Activated CD4-positive, alpha-beta T cell treated with anti-CD3 and anti-CD28 coated beads for 36 hours (primary cell): ENCODE data around the gene TRIM2. TPM values are rescaled to one million over a fixed set of nuclear protein-coding genes. Genes with fewer than 3 reads are reported as not detected.

Experiments
- ATAC-seq: fragments of 200-7000 bp; cut with Tn5 transposase; one replicate; pipeline ENCODE4 v1.10.0; 2021; ENCODE audit warnings: mild to moderate bottlenecking, moderate library complexity
- CTCF ChIA-PET: fragments of 350-600 bp; sonication (Branson Sonifier 250); formaldehyde crosslinking; loops from one replicate; lab custom pipeline; 2021; ENCODE audit warnings: antibody characterized with exemption; lab: Charles Lee
- POLR2A ChIA-PET: fragments of 350-600 bp; sonication (Branson Sonifier 250); formaldehyde crosslinking; loops from one replicate; lab custom pipeline; 2021; ENCODE audit warnings: antibody characterized with exemption, inconsistent platforms; lab: Charles Lee
- DNase-seq: peaks from one replicate; pipeline ENCODE4 v3.0.0-alpha.2; 2020
- H3K27ac Mint-ChIP-seq: one replicate; pipeline ENCODE4 v1.8.0; 2021; ENCODE audit warnings: mixed read lengths
- H3K27me3 Mint-ChIP-seq: one replicate; pipeline ENCODE4 v1.8.0; 2021; ENCODE audit warnings: mixed read lengths
- H3K36me3 Mint-ChIP-seq: one replicate; pipeline ENCODE4 v1.8.0; 2021; ENCODE audit warnings: low read depth, mixed read lengths
- H3K4me1 Mint-ChIP-seq: one replicate; pipeline ENCODE4 v1.8.0; 2021; ENCODE audit warnings: mixed read lengths
- H3K4me3 Mint-ChIP-seq: one replicate; pipeline ENCODE4 v1.8.0; 2021; ENCODE audit warnings: mild to moderate bottlenecking, moderate library complexity, mixed read lengths
- H3K9me3 Mint-ChIP-seq: one replicate; pipeline ENCODE4 v1.8.0; 2021; ENCODE audit warnings: low read depth, mixed read lengths
- intact Hi-C, 2 experiments: fragments of 100-400 bp; cut with DNase I in 1 of 2; cut with micrococcal nuclease in 1 of 2; formaldehyde crosslinking; loops; one replicate each; pipeline versions ENCODE4 v1.14.2 to v1.15.1; 2022 to 2024; cut with DNase I, micrococcal nuclease
- total RNA-seq, 2 experiments: library from RNA; stranded (reverse); gene quantifications; one replicate each; pipeline ENCODE4 v1.2.3, GENCODE V29; 2021

TRIM2 gene
- total RNA-seq, 2 experiments from 2014 or later, result 1.0 to 1.6 TPM

- H3K27me3 Mint-ChIP-seq, result no peaks in the 10 kb centered on the region
- POLR2A ChIA-PET, result interaction anchor here (0.6 kb wide), 1 partner anchor 16 kb away, joined by 3 read pairs; no protein-coding TSS in a partner anchor
Measured at GRCh38 chr4:153238135-153238919, 34.1 kb downstream of the TRIM2 start.

GRCh38 chr4:153239409-153239808 lies 35.2 kb downstream of the TRIM2 start:
- H3K4me1 Mint-ChIP-seq, result peaks cover 8% of the 10 kb centered on the region

More at GRCh38 chr4:153238135-153238919, 34.1 kb downstream of the TRIM2 start:
- CTCF ChIA-PET, result interaction anchor here (0.6 to 1.2 kb wide), 2 partner anchors 9 to 11 kb away, joined by 3 to 4 read pairs; no protein-coding TSS in a partner anchor
- no peaks in the 10 kb centered on the region for H3K36me3 Mint-ChIP-seq
- intact Hi-C loops, result no loop called here
- DNase-seq (no peak), ATAC-seq (no peak)
- no peaks in the 10 kb centered on the region for H3K9me3 Mint-ChIP-seq
- peaks cover 19% of the 10 kb centered on the region for H3K4me1 Mint-ChIP-seq
- H3K27ac Mint-ChIP-seq, result no peak overlapping the region
- H3K4me3 Mint-ChIP-seq, result no peak overlapping the region

DNA sequence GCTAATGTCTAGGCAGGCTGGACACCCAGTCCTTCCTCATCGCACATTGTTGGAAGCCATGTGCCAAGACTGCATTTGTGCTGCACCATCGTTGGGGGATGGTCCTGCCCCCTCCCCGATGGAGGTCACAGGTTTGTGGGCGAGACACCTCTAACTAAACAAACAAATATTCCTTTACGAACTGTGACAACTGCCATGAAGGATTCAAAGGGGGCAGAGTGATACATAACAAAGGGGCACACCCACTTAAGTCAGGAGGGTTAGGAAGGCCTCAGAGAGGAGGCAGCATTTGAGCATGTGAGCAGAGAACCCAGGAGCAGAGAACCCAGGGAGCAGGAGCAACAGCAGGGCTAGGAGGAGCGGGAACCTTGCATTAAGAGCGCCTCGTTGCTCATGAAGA lies 37.1 kb downstream of the TRIM2 start:
- H3K4me3 Mint-ChIP-seq, result no peak overlapping the region
- CTCF ChIA-PET, result no interaction called here
- POLR2A ChIA-PET, result no interaction called here
- no peaks in the 10 kb centered on the region for H3K9me3 Mint-ChIP-seq
- intact Hi-C loops, result no loop called here
- no peak for DNase-seq
- peaks cover 2% of the 10 kb centered on the region for H3K4me1 Mint-ChIP-seq
- ATAC-seq, result no peak
- H3K36me3 Mint-ChIP-seq, result no peaks in the 10 kb centered on the region
- no peaks in the 10 kb centered on the region for H3K27me3 Mint-ChIP-seq
- H3K27ac Mint-ChIP-seq, result no peak overlapping the region

More at GRCh38 chr4:153239409-153239808, 35.2 kb downstream of the TRIM2 start:
- Mint-ChIP-seq H3K27ac (no peak overlapping the region), H3K4me3 (no peak overlapping the region), H3K36me3 (no peaks in the 10 kb centered on the region), H3K27me3 (no peaks in the 10 kb centered on the region), H3K9me3 (no peaks in the 10 kb centered on the region)
- intact Hi-C loops, result no loop called here
- no peak for DNase-seq
- CTCF ChIA-PET, result no interaction called here
- no peak for ATAC-seq
- POLR2A ChIA-PET, result no interaction called here

DNA sequence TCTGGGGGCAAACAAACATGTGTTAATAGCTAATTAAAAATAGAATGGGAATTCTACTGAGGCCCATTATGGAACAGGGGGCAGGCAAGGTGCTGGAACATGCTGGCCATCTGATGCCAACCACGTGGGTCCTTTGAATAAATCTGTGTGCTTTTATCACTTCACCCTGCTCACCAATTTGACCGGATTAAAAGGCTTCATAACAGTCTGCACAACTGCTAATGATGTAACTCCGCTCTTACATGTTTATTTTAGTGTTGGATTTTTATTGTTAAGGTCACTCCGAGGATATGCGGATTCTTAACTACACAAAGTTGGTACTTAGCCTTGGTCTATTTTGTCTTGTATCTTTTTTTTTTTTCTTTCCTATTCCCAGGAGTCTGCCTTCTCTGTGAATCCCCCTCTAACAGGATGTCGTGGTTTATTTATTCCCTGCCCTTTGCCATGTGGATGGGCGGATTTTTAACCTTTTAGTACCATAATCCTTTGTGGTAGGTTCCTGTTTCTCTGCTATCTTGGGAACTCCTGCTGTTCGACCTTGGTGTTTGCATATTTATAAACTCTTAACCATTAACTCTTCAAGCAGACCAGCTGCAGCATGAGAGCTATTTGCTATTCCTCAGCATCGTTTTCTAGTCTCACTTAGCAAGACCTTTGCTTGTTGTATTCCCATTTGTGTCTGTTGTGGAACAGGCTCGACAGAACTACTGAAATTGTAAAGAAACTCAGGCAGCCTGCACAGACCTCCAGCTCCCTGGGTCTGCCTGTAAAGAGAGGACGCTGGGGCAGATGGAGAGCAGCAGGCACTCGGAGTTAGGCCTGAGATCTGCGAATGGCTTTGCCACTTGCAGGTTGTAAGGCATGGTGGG lies 38.0 kb downstream of the TRIM2 start:
- Mint-ChIP-seq H3K4me3 (no peak overlapping the region), H3K36me3 (no peaks in the 10 kb centered on the region), H3K4me1 (peaks cover 2% of the 10 kb centered on the region), H3K27ac (no peak overlapping the region), H3K9me3 (no peaks in the 10 kb centered on the region), H3K27me3 (no peaks in the 10 kb centered on the region)
- ChIA-PET POLR2A (no interaction called here), CTCF (no interaction called here)
- intact Hi-C loops, result no loop called here
- ATAC-seq, result no peak
- DNase-seq, result no peak

GRCh38 chr4:153242839-153243324 lies 38.6 kb downstream of the TRIM2 start:
- Mint-ChIP-seq H3K27me3 (no peaks in the 10 kb centered on the region), H3K36me3 (no peaks in the 10 kb centered on the region), H3K4me3 (no peak overlapping the region), H3K27ac (no peak overlapping the region), H3K9me3 (no peaks in the 10 kb centered on the region), H3K4me1 (peaks cover 2% of the 10 kb centered on the region)
- POLR2A ChIA-PET, result no interaction called here
- intact Hi-C loops, result no loop called here
- CTCF ChIA-PET, result no interaction called here
- ATAC-seq (peak; percentile 26), DNase-seq (peak; percentile 10)

DNA sequence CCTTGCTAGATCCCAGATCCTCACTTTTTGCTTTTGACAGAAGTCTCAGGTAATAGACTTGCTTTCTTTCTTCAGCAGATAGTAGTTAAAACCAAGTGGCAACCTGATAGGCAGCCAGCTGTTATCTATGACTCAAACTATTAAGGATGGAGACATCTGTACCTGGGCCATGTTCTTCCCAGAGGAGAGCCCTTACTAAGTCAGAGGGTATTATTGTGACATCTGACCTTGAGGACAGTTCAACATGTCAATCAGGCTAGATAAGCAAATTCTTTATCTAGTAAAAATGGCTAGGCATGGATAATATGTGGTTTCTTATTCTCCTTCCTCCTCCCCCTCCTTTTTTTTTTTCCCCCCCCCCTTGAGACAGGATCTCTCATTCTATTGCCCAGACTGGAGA lies 39.2 kb downstream of the TRIM2 start:
- CTCF ChIA-PET, result no interaction called here
- peaks cover 2% of the 10 kb centered on the region for H3K4me1 Mint-ChIP-seq
- ATAC-seq (no peak), DNase-seq (no peak)
- POLR2A ChIA-PET, result no interaction called here
- intact Hi-C loops, result no loop called here
- no peaks in the 10 kb centered on the region for H3K27me3 Mint-ChIP-seq
- H3K36me3 Mint-ChIP-seq, result no peaks in the 10 kb centered on the region
- no peaks in the 10 kb centered on the region for H3K9me3 Mint-ChIP-seq
- no peak overlapping the region for H3K4me3 Mint-ChIP-seq
- H3K27ac Mint-ChIP-seq, result no peak overlapping the region

DNA sequence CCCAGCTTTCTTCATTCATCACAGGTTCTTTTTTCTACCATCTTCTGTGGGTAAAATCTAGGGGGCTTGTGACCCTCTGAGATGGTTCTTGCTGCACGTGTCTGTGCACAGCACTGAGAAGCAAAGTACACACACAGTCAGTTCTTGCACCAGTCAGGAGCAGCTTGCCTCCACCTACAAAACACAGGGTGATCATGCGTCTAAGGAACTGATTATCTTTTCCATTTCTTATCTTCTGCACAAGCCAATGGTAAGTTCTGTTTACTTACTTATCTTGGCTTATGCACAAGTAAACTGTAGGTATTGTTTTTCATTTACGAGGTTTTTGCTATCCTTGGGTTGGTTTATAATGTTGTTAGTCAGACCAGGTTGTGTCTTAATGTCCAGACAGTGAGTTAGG lies 40.7 kb downstream of the TRIM2 start:
- intact Hi-C loops, result no loop called here
- ChIA-PET POLR2A (no interaction called here), CTCF (interaction anchor here (0.7 to 1.3 kb wide), 2 partner anchors 14 to 102 kb away, joined by 3 read pairs; no protein-coding TSS in a partner anchor)
- no peak overlapping the region for H3K27ac Mint-ChIP-seq
- DNase-seq (no peak), ATAC-seq (no peak)
- H3K9me3 Mint-ChIP-seq, result no peaks in the 10 kb centered on the region
- no peak overlapping the region for H3K4me3 Mint-ChIP-seq
- no peaks in the 10 kb centered on the region for H3K27me3 Mint-ChIP-seq
- H3K4me1 Mint-ChIP-seq, result peaks cover 8% of the 10 kb centered on the region
- H3K36me3 Mint-ChIP-seq, result no peaks in the 10 kb centered on the region

DNA sequence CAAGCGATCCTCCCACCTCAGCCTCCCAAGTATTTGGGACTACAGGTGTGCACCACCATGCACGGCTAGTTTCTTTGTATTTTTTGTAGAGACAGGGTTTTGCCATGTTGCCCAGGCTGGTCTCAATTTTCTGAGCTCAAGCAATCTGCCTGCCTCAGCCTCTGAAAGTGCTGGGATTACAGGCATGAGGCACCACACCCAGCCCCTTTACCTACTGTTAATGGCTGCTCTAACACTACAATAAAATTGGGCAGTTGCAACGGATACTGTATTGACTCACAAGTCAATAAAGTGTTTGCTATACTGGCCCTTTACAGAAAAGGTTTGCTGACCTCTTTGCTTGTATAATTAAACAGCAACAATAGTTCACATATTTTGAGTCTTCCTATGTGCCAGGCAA lies 41.5 kb downstream of the TRIM2 start:
- DNase-seq, result no peak
- ATAC-seq, result no peak
- Mint-ChIP-seq H3K4me1 (peaks cover 8% of the 10 kb centered on the region), H3K36me3 (no peaks in the 10 kb centered on the region), H3K4me3 (no peak overlapping the region), H3K27me3 (no peaks in the 10 kb centered on the region), H3K9me3 (no peaks in the 10 kb centered on the region), H3K27ac (no peak overlapping the region)
- CTCF ChIA-PET, result interaction anchor here (0.7 to 1.5 kb wide), 2 partner anchors 21 to 103 kb away, joined by 3 read pairs; no protein-coding TSS in a partner anchor
- intact Hi-C loops, result no loop called here
- POLR2A ChIA-PET, result no interaction called here

DNA sequence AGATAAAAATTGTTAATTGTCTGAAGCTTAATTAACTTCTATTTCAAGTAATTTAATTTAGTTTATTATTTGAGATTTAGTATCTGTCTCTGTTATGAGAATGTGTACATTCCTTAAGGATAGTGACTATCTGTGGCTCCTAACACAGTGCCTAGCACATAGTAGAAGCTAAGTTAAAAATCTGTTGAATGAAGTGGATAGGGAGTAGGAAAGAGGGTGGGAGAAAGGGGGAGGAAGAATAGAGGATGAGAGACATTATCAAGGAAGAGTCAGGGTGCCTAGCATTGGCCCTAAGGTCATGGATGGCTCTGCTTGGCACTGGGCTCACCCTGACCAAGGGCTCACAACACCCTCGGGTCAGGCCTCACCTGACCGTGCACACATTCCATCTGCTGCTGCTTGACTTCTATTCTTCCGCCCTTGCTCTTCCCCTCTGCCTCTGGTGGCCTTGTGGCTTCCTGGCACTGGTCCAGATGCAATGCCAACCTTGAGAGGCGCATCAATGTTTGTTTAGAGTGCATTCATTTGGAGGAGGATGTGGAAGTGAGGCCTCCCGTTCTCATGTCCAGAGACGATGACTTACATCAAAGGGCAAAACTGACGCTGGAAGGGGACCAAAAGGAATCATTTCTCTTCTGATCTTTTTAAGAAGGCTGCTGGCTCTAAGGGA lies 42.3 kb downstream of the TRIM2 start:
- POLR2A ChIA-PET, result no interaction called here
- DNase-seq (no peak), ATAC-seq (no peak)
- CTCF ChIA-PET, result interaction anchor here (1.5 kb wide), 1 partner anchor 21 kb away, joined by 3 read pairs; no protein-coding TSS in a partner anchor
- Mint-ChIP-seq H3K4me3 (no peak overlapping the region), H3K36me3 (no peaks in the 10 kb centered on the region), H3K9me3 (no peaks in the 10 kb centered on the region), H3K27ac (no peak overlapping the region), H3K4me1 (peaks cover 8% of the 10 kb centered on the region), H3K27me3 (no peaks in the 10 kb centered on the region)
- intact Hi-C loops, result no loop called here

DNA sequence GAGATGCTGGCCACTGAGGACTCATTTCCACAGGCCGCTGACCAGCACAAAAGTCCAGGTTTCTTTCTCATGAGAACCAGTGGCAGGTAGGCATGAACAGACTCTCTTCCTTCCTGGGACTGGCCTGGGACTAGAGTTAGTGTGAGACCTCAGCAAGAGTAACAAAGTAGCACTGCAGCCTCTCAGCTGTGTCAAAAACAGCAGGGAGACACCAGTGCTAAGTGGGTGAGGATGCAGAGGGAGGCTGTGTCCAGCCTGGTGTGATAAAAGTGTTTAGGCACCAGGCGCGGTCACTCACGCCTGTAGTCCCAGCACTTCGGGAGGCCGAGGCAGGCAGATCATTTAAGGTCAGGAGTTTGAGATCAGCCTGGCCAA lies 42.9 kb downstream of the TRIM2 start:
- Mint-ChIP-seq H3K27me3 (no peaks in the 10 kb centered on the region), H3K4me1 (peaks cover 11% of the 10 kb centered on the region), H3K4me3 (no peak overlapping the region), H3K9me3 (no peaks in the 10 kb centered on the region), H3K36me3 (no peaks in the 10 kb centered on the region), H3K27ac (no peak overlapping the region)
- CTCF ChIA-PET, result interaction anchor here (0.6 to 1.0 kb wide), 3 partner anchors 9 to 165 kb away, joined by 3 to 4 read pairs (median 3); partner anchors contain the start of gene TRIM2
- intact Hi-C loops, result no loop called here
- ATAC-seq (no peak), DNase-seq (no peak)
- POLR2A ChIA-PET, result interaction anchor here (0.6 kb wide), 1 partner anchor 41 kb away, joined by 4 read pairs; no protein-coding TSS in a partner anchor
